Measurements from ENCODE around the gene A1BG.

The A1BG gene

DNA sequence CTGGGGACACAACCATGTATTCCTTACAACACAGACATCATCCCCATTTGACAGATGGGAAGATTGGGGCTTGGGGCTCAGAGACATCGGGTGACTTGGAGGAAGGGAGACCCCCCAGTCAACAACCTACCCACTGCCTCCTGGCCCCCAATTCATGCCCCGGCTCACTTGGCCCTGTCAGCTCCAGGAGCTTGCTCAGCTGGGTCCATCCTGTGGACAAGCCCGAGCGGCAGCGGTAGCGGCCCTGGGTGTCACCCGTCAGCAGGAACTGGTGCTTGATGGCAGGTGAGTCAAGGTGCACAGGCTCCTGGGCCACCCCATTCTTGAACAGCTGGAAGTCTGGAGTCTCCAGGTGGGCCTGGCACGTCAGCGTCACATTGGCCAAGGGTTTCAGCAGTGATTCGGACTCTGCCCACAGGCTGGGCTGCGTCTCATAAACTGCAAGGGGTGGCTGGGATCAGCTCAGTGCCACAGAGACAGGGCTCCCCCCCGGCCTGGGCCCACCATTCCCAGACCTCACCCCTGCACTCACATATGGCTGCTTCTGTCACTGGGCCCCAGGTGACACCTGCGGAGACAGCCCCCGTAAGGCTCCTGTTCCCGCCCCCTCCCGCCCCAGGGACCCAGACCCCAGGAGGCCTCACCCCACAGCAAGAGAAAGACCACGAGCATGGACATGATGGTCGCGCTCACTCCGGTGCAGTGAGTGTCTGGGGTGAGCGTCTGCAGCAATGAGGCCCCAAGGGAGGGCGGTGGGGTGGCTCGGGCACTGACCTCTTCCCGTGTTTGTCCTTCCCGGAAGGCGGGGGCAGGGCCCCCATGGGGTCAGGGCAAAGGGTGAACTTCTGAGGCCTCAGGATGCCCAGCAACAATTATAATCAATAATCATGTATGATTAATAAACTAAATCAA is at the start of gene A1BG:
Gene A1BG (minus strand): TSS at position 733 of the 912 bp plus-strand sequence. CDS start 55 bp downstream, at position 678.
- no peak for DNase-seq

DNA sequence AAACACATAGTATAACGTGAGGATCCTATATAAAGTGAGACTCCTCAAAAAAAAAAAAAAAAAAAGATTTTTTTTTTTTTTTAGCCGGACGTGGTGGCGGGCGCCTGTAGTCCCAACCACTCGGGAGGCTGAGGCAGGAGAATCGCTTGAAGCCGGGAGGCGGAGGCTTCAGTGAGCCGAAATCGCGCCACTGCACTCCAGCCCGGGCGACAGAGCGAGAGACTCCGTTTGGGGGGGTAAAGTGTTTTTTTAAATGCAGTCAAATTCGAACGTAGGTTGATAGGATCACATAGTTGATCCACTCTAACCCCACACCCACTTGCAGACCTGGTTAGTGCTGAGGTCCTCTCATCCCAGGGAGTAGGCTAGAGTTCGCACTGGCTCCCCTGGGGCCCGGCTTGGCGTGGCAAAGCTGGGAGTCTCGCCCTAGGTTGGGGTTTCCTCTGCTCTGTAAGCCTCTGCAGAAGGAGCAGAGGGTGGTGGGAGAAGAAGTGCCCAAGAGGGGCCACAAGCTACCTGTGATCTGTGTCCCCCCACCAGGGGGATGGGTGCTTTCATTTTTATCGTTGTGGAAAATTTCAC is 48.6 kb upstream of the A1BG start:
- DNase-seq = no peak

GRCh38 chr19:58400916-58401839 is 47.9 kb upstream of the A1BG start:
- peak; percentile 98 to 99 for DNase-seq

DNA sequence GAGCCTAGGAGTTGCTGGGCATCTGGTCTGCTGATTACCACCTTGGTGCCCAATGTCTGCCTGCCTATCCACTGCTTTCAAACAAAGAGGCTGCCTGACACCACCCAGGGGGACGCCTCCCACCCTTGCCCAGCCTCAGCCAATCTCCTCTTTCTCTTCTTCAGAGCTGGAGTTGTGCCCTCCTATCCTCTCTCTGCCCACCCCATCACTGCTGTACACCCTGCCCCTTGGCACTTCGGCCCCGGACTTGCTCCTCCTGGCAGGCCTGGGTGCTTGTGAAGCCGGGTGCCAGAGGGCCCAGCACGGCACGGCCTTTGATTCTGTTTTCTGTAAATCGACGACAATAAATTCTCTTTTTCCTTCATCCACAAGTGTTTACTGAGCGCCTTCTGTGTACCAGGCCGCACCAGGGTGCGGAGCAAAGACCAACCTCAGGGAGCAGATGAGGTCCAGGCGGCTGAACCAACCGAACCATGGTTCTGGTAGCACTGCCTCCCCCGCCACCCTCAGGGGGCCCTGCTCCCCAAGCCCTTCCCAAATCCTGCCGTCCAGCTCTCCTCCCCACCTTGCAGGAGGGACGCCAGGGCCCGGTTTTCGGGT is 47.1 kb upstream of the A1BG start:
- no peak for DNase-seq

- DNase-seq = no peak
Measured at GRCh38 chr19:58399903-58400302, 46.6 kb upstream of the A1BG start.

DNA sequence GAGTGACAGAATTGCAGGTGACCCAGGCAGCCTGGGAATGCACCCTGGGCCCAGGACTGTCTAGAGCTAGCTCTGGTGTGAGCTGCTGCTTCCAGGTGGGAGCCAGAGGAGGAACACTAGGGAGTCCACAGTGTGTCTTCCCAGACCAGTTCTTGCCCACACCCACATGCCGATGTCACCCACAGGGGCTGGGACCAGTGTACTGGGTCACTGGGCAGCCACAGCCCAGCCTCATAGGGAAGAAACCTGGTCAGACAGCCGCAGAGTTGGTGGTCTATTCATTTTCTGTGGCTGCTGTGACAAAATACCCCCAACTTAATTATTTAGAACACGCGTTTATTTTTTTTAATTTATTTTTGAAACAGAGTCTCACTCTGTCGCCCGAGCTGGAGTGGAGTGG is 45.3 kb upstream of the A1BG start:
- no peak for DNase-seq

- no peak for DNase-seq
Measured at GRCh38 chr19:58398087-58398486, 44.8 kb upstream of the A1BG start.

DNA sequence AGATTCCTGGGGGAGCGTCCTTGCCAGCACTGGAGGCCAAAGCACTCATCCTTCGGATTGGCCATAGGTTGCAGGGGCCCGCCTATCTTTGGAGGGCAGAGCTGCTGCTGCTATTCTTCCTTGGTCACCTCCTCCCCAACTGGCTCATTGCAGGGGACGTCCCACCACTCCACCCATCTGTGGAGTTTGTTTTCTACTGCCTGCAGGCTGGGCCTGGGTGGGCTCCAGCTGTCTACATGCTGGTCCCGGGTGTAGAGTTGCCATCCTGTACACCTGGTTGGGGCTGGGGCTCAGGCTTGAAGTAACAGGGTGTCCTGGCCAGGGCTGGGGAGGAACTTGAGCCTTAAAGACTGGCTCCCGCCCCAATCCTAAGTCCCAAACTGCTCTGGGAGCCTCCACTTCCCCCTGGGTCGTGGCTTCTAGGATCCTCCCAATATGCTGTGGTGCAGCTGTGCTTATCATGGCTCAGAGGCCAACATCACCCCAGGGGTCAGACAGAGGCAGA is 44.3 kb upstream of the A1BG start:
- no peak for DNase-seq

- DNase-seq = peak; percentile 37 to 47
Measured at GRCh38 chr19:58396691-58397532, 43.6 kb upstream of the A1BG start.

- peak in 1 of 2 experiments; percentile 67 for DNase-seq
Measured at GRCh38 chr19:58395979-58396627, 42.8 kb upstream of the A1BG start.

DNA sequence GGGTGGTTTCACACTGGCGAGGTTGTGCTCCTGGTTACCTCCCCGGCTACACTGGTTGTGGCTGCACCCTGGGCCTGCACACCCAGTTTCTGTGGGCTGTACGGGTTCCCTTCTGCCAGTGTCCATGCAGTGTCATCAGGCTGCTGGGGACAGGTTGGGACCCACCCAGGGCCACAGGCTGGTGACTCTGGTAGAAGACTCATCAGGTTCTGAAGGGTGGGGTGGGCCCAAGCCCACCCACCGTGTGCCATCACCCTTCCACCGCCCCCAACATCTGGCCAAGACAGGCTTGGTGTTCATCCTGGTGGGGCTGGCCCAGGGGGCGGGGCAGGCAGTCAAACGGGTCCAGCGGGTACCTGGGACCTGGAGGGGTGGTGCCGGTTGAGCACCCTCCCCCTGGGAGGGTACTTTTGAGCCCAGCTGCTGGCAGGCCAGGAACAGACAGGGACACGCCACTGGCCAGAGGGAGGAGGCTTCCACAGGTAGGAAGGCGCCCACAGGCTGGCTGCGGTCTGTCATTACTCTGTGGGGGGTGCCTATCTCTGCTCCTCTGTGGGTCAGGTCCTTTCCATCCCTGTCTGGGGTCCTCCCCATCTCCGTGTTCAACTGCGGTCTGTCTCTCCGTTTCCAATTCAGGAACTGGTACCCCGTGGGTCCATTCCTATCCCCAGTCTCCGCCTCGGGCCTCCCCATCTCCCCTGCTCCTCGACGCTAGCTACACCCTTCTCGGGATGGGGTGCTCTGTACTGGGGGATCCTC is 42.1 kb upstream of the A1BG start, which contains the start of gene RNF225:
Gene RNF225 (plus strand): TSS at position 437 of the 759 bp plus-strand sequence. CDS start 434 bp downstream, outside the sequence.
- peak in 1 of 2 experiments; percentile 63 for DNase-seq

DNA sequence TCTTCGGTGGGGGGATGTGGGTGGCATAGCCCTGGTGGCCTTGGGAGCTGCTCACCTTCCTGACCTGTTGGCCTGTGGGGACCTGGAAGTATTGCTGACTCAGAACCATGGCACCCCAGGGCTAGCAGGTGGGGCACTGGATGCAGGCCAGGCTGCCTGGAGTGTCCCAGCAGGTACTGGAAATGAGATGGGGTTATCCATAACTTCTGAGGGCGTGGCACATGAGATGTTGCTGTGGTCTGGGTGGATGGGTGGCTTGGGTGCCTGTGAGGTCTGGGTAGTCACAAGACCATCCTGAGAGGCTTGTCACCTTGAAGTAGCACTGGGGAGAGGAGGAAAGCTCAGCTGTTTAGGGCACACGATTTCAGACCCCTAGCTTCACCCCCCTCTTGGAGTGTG is 41.5 kb upstream of the A1BG start:
- peak; percentile 39 to 40 for DNase-seq

GRCh38 chr19:58393725-58394033 is 40.4 kb upstream of the A1BG start:
- no peak for DNase-seq

DNA sequence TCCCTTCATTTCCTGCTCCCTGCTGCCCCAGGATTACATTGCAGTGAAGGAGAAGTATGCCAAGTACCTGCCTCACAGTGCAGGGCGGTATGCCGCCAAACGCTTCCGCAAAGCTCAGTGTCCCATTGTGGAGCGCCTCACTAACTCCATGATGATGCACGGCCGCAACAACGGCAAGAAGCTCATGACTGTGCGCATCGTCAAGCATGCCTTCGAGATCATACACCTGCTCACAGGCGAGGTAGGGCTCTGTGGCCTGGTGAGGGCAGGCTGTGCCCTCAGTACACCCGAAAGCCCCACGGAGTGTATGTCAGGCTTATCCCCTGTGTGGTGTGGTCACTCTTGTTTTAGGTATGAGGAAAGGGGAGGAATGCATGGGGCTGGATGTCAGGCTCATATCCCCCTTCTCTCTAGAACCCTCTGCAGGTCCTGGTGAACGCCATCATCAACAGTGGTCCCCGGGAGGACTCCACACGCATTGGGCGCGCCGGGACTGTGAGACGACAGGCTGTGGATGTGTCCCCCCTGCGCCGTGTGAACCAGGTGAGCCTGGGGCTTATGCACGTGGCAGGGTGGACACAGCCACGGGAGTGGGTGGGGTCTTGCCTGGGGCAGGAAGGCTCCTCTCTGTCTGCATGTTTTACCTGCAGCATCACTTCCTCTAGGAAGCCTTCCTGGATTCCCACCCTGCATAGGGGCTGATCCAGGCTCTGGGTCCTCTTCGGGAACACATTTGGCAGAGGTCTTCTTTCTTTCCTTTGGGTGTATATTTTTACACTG is 39.8 kb upstream of the A1BG start:
- no peak for DNase-seq

GRCh38 chr19:58388175-58388526 is 34.9 kb upstream of the A1BG start:
- no peak for DNase-seq

DNA sequence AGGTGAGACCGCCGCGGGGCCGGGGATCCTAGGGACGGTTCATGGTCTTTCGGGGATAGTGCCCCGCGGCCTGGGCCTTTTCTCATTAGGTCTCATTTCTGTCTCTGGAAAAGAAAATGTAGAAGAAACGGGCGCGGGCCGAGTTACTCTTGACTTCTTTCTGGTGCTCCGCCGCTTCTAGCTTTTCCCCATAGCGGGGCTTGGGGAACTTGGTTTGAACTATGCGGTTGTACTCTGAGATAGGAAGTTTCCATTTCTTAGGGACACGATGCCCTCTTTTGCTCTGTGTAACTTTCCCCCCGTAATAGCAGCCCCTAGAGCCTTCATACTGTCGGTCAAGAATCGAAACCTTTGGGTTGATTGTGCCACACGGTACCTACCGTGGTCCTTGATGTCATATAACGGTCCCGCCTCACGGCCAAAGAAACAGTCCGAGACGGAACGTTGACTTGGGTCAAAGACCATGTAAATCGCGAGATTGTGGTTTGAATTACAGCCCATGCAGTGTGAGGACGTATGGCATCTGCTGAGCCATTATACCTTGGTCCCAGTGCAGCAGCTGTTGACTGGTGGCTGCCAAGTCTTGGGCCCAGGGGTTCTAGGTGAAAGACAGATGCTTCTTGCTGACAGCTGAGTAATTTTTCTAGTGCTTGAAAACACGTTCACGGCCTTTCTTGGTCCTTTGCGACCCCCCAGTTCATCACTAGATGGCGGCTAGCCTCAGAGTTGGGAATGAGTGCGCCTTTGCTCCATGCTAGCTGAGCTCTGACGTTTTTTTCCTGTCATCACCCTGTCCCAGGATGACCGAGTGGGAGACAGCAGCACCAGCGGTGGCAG is 34.3 kb upstream of the A1BG start:
- DNase-seq = peak in 1 of 2 experiments; percentile 34

GRCh38 chr19:58386576-58387337 is 33.5 kb upstream of the A1BG start, which contains the start of gene RPS5:
RPS5 (plus strand) TSS chr19:58387269; CDS start chr19:58388138, 869 bp downstream.
- DNase-seq = peak; percentile 96
